HepG2 (cell line): ENCODE results near the gene ADARB1. TPM values are rescaled to one million over a fixed set of nuclear protein-coding genes. Genes with fewer than 3 reads are reported as not detected.

Source experiments
- ATAC-seq: fragments of 200-7000 bp; cut with Tn5 transposase; 3 replicates; pipeline ENCODE4 v1.9.1; 2020; ENCODE audit warnings: mild to moderate bottlenecking, moderate library complexity
- BruUV-seq: library from RNA; stranded (reverse); fragments of 400-500 nt; replicated peaks from 2 replicates; lab custom pipeline; 2021; lab: Mats Ljungman, UMichigan
- CTCF ChIA-PET: fragments of 300-600 bp; formaldehyde crosslinking; extraction: SDS; loops from one replicate; lab custom pipeline; 2021; ENCODE audit warnings: low total read pairs, inconsistent platforms, low intra/inter-chr PET ratio; lab: Yijun Ruan, JAX
- POLR2A ChIA-PET: fragments of 350-600 bp; sonication (Branson Sonifier 250); formaldehyde crosslinking; loops from one replicate; lab custom pipeline; 2020; ENCODE audit warnings: antibody characterized with exemption, inconsistent platforms; lab: Yijun Ruan, JAX
- DNase-seq: peaks from one replicate; pipeline ENCODE4 v3.0.0-alpha.2; 2015; ENCODE audit warnings: low spot score
- FAIRE-seq: peaks from 3 replicates; lab custom pipeline; 2011; peaks lifted over from hg19 to GRCh38; lab: Jason Lieb, UNC
- H2AFZ ChIP-seq: one replicate; pipeline ENCODE4 v1.6.1; 2011; ENCODE audit warnings: low read length, inconsistent platforms
- H3K27ac ChIP-seq: fragments of 300-600 bp; 3 replicates; pipeline ENCODE4 v1.8.0; 2011; ENCODE audit warnings: mixed run types, mild to moderate bottlenecking, mixed read lengths, low read length, inconsistent platforms; ENCODE audit not compliant: insufficient read depth; ENCODE audit errors: extremely low read length
- H3K27me3 ChIP-seq, 2 experiments: fragments of 200-600 bp in 1 of 2; 2 replicates in 1 of 2; 3 replicates in 1 of 2; pipeline versions ENCODE4 v1.6.0 to v1.8.0; 2011; ENCODE audit warnings: low read length in 2 of 2, mild to moderate bottlenecking in 2 of 2, moderate library complexity in 2 of 2, inconsistent platforms in 1 of 2; ENCODE audit not compliant: insufficient read depth in 2 of 2, control insufficient read depth in 1 of 2
- H3K36me3 ChIP-seq, 2 experiments: fragments of 200-600 bp in 1 of 2; replicated peaks in 1 of 2; 2 replicates in 1 of 2; 3 replicates in 1 of 2; pipeline versions ENCODE4 v1.5.1 to v1.8.0; 2011; ENCODE audit warnings: low read length in 2 of 2, inconsistent platforms in 1 of 2; ENCODE audit not compliant: insufficient read depth in 2 of 2, control insufficient read depth in 1 of 2
- H3K4me1 ChIP-seq: 2 replicates; pipeline ENCODE4 v1.5.1; 2012; ENCODE audit warnings: low read length, inconsistent platforms; ENCODE audit not compliant: insufficient read depth
- H3K4me2 ChIP-seq: 2 replicates; pipeline ENCODE4 v1.6.0; 2011; ENCODE audit warnings: low read depth, low read length, inconsistent platforms
- H3K4me3 ChIP-seq, 3 experiments: fragments of 200-600 bp in 1 of 3; sonication (generic), shearing (Covaris generic) in 1 of 3; replicated peaks in 1 of 3; 2 replicates each; pipeline ENCODE4 v1.5.1; 2011 to 2016; ENCODE audit warnings: low read length in 3 of 3, inconsistent platforms in 2 of 3, low read depth in 2 of 3, mild to moderate bottlenecking in 2 of 3, control low read depth in 1 of 3, mixed read lengths in 1 of 3; ENCODE audit not compliant: insufficient read depth in 1 of 3
- H3K79me2 ChIP-seq: one replicate; pipeline ENCODE4 v1.6.1; 2011; ENCODE audit warnings: low read length, inconsistent platforms; ENCODE audit not compliant: insufficient read depth
- H3K9ac ChIP-seq: 2 replicates; pipeline ENCODE4 v1.6.0; 2011; ENCODE audit warnings: mild to moderate bottlenecking, low read depth, low read length, inconsistent platforms; ENCODE audit not compliant: insufficient read depth
- H3K9me3 ChIP-seq: 2 replicates; pipeline ENCODE4 v1.5.1; 2012; ENCODE audit warnings: mild to moderate bottlenecking, low read length
- H4K20me1 ChIP-seq: 2 replicates; pipeline ENCODE4 v1.6.0; 2011; ENCODE audit warnings: inconsistent platforms, mild to moderate bottlenecking, low read length, moderate library complexity; ENCODE audit not compliant: insufficient read depth
- LCORL ChIP-seq, 2 experiments: fragments of 450-650 bp in 1 of 2; sonication (generic) in 1 of 2; formaldehyde crosslinking in 1 of 2; IDR thresholded peaks; 2 replicates each; pipeline versions ENCODE4 v1.5.0 to v1.6.1; 2017 to 2020; ENCODE audit warnings: antibody characterized with exemption in 1 of 2, missing genetic modification reagents in 1 of 2
- POLR2G ChIP-seq: fragments of 200-400 bp; formaldehyde crosslinking; IDR thresholded peaks from 2 replicates; pipeline ENCODE4 v1.6.1; 2018; ENCODE audit warnings: mild to moderate bottlenecking, low read depth, low read length, moderate library complexity
- REXO4 ChIP-seq: sonication (generic); formaldehyde crosslinking; IDR thresholded peaks from 2 replicates; pipeline ENCODE4 v1.8.0; 2022; ENCODE audit warnings: missing genetic modification reagents, mild to moderate bottlenecking, borderline replicate concordance
- SP5 ChIP-seq: IDR thresholded peaks from 2 replicates; pipeline ENCODE4 v1.6.1; 2016; ENCODE audit warnings: low read depth, borderline replicate concordance
- YEATS4 ChIP-seq: sonication (generic); formaldehyde crosslinking; IDR thresholded peaks from 2 replicates; pipeline ENCODE4 v1.4.0; 2020; ENCODE audit warnings: missing genetic modification reagents, borderline replicate concordance
- ZFP41 ChIP-seq: sonication (generic); formaldehyde crosslinking; IDR thresholded peaks from 2 replicates; pipeline ENCODE4 v1.4.0; 2020; ENCODE audit warnings: mild to moderate bottlenecking, missing genetic modification reagents, borderline replicate concordance
- ZNF101 ChIP-seq: sonication (generic); formaldehyde crosslinking; IDR thresholded peaks from 2 replicates; pipeline ENCODE4 v1.4.0; 2020; ENCODE audit warnings: mild to moderate bottlenecking, low read depth, missing genetic modification reagents, borderline replicate concordance
- ZNF546 ChIP-seq: sonication (generic); formaldehyde crosslinking; conservative IDR thresholded peaks from 2 replicates; pipeline ENCODE4 v1.8.1; 2023; ENCODE audit warnings: mild to moderate bottlenecking, missing genetic modification reagents
- WGBS: methylation state at CpG from one replicate; pipeline ENCODE4 v1.1.6; 2017; ENCODE audit warnings: low lambda C conversion rate; 5-methylcytosine and 5-hydroxymethylcytosine counted together
- in situ Hi-C: cut with HindIII; loops from 2 replicates; pipeline ENCODE4 v1.10.0; 2017; ENCODE audit warnings: low pct_unique_long_range_greater_than_20kb; ENCODE audit not compliant: extremely low pct_ligation_motif_present
- intact Hi-C: fragments of 100-400 bp; cut with micrococcal nuclease; formaldehyde crosslinking; loops from one replicate; pipeline ENCODE4 v1.10.0; 2022; ENCODE audit not compliant: unreplicated experiment
- polyA plus RNA-seq, 8 experiments: library from polyadenylated mRNA; depleted of rRNA in 3 of 8; stranded (reverse) in 7 of 8; unstranded in 1 of 8; fragments of >200 nt; fragmentation: Illumina TruSeq in 4 of 8; extraction: Trizol in 4 of 8; gene quantifications; 2 replicates each; pipeline versions ENCODE4 v1.2.1 to v1.2.3, GENCODE V29; 2011 to 2016; ENCODE audit warnings: low read depth in 4 of 8, missing spikeins in 1 of 8, mixed read lengths in 1 of 8; ENCODE audit not compliant: insufficient read depth in 1 of 8
- total RNA-seq, 5 experiments: library from RNA; depleted of rRNA; stranded (reverse); fragments of >200 nt; fragmentation: Illumina TruSeq; extraction: Trizol; gene quantifications; 2 replicates each; pipeline ENCODE4 v1.2.3, GENCODE V29; 2016; ENCODE audit warnings: low read depth in 1 of 5
- TF ChIP-seq, protein P1 (sequence below): IDR thresholded peaks from 2 replicates; pipeline ENCODE4 v1.6.1; 2016; ENCODE audit warnings: low read depth, borderline replicate concordance
- TF ChIP-seq, protein P2 (sequence below): sonication (generic); formaldehyde crosslinking; IDR thresholded peaks from 2 replicates; pipeline ENCODE4; 2020; ENCODE audit warnings: missing genetic modification reagents, mild to moderate bottlenecking, borderline replicate concordance
- TF ChIP-seq, protein P3 (sequence below), 2 experiments: sonication (generic) in 1 of 2; formaldehyde crosslinking in 1 of 2; IDR thresholded peaks; 2 replicates each; pipeline versions ENCODE4 v1.5.1 to v1.6.1; 2011 to 2020; ENCODE audit warnings: borderline replicate concordance in 1 of 2, low read depth in 1 of 2, low read length in 1 of 2, mild to moderate bottlenecking in 1 of 2, missing genetic modification reagents in 1 of 2, moderate library complexity in 1 of 2

ADARB1 gene
- total and polyA plus RNA-seq, 2 of the 13 experiments (the other 11 are each of a cell fraction or from before 2014, with no cell fraction given), result 6.6 to 10.0 TPM

DNA sequence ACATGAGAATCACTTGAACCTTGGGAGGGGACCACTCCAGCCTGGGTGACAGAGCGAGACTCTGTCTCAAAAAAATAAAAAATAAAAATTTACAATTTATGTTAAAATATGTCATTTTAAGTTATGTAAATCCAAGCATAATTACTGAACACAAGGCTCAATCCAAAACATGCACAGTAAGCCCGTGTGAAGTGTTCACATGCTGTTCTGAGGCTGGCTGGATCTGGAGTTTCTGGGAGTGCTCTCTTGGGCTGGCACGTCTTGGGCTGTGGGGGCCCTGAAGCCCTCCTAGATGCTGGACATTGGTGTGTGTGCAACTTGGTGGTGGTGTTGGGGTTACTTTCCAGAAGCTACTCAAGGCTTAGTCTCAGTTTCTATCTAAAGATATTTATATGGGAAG lies 25.2 kb downstream of the ADARB1 start:
- intact Hi-C loops (no loop called here), in situ Hi-C loops (no loop called here)
- Histone ChIP-seq H3K27me3 (no peaks in the 10 kb centered on the region), H3K9ac (no peak overlapping the region), H4K20me1 (no peaks in the 10 kb centered on the region), H2AFZ (no peak overlapping the region), H3K9me3 (no peaks in the 10 kb centered on the region), H3K79me2 (no peaks in the 10 kb centered on the region), H3K4me2 (no peak overlapping the region), H3K4me1 (no peaks in the 10 kb centered on the region), H3K27ac (no peak overlapping the region), H3K4me3 (no peak overlapping the region), H3K36me3 (no peaks in the 10 kb centered on the region; a peak in 1 of 5 replicates)
- CTCF ChIA-PET, result no interaction called here
- DNase-seq (no peak), FAIRE-seq (no peak), ATAC-seq (no peak)
- BruUV-seq, result no TSS peak
- 99% methylated on average over 3 of the region's 3 CpGs for WGBS
- POLR2A ChIA-PET, result no interaction called here
- no peak for TF ChIP-seq REXO4 (CRISPR knock-in tag)
- no peak for TF ChIP-seq YEATS4 (CRISPR knock-in tag)
- TF ChIP-seq ZFP41 (CRISPR knock-in tag), result no peak
- TF ChIP-seq ZNF546 (CRISPR knock-in tag), result no peak
- TF ChIP-seq, protein P1, sequence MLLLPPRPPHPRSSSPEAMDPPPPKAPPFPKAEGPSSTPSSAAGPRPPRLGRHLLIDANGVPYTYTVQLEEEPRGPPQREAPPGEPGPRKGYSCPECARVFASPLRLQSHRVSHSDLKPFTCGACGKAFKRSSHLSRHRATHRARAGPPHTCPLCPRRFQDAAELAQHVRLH (CRISPR knock-in tag), result no peak
- TF ChIP-seq LCORL (IDR thresholded peaks at IDR 0.05), result no peak
- no peak for TF ChIP-seq LCORL (CRISPR knock-in tag; IDR thresholded peaks at IDR 0.05)
- TF ChIP-seq POLR2G, result no peak
- no peak for TF ChIP-seq SP5 (CRISPR knock-in tag)
- TF ChIP-seq ZNF101 (CRISPR knock-in tag), result no peak
- TF ChIP-seq, protein P2, sequence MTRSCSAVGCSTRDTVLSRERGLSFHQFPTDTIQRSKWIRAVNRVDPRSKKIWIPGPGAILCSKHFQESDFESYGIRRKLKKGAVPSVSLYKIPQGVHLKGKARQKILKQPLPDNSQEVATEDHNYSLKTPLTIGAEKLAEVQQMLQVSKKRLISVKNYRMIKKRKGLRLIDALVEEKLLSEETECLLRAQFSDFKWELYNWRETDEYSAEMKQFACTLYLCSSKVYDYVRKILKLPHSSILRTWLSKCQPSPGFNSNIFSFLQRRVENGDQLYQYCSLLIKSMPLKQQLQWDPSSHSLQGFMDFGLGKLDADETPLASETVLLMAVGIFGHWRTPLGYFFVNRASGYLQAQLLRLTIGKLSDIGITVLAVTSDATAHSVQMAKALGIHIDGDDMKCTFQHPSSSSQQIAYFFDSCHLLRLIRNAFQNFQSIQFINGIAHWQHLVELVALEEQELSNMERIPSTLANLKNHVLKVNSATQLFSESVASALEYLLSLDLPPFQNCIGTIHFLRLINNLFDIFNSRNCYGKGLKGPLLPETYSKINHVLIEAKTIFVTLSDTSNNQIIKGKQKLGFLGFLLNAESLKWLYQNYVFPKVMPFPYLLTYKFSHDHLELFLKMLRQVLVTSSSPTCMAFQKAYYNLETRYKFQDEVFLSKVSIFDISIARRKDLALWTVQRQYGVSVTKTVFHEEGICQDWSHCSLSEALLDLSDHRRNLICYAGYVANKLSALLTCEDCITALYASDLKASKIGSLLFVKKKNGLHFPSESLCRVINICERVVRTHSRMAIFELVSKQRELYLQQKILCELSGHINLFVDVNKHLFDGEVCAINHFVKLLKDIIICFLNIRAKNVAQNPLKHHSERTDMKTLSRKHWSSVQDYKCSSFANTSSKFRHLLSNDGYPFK (CRISPR knock-in tag), result no peak
- TF ChIP-seq, protein P3, sequence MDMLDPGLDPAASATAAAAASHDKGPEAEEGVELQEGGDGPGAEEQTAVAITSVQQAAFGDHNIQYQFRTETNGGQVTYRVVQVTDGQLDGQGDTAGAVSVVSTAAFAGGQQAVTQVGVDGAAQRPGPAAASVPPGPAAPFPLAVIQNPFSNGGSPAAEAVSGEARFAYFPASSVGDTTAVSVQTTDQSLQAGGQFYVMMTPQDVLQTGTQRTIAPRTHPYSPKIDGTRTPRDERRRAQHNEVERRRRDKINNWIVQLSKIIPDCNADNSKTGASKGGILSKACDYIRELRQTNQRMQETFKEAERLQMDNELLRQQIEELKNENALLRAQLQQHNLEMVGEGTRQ (IDR thresholded peaks at IDR 0.05; ENCODE audit: low read depth, low read length), result no peak
- TF ChIP-seq, protein P3 (CRISPR knock-in tag; IDR thresholded peaks at IDR 0.05; ENCODE audit: borderline replicate concordance), result no peak
